ENCODE measurements around the gene MMP15.
"Not testable (repeated sequence)": the region's sequence is repeated elsewhere in the genome, so short reads cannot be mapped to it uniquely, and the experiment has no call there.

MMP15 gene

DNA sequence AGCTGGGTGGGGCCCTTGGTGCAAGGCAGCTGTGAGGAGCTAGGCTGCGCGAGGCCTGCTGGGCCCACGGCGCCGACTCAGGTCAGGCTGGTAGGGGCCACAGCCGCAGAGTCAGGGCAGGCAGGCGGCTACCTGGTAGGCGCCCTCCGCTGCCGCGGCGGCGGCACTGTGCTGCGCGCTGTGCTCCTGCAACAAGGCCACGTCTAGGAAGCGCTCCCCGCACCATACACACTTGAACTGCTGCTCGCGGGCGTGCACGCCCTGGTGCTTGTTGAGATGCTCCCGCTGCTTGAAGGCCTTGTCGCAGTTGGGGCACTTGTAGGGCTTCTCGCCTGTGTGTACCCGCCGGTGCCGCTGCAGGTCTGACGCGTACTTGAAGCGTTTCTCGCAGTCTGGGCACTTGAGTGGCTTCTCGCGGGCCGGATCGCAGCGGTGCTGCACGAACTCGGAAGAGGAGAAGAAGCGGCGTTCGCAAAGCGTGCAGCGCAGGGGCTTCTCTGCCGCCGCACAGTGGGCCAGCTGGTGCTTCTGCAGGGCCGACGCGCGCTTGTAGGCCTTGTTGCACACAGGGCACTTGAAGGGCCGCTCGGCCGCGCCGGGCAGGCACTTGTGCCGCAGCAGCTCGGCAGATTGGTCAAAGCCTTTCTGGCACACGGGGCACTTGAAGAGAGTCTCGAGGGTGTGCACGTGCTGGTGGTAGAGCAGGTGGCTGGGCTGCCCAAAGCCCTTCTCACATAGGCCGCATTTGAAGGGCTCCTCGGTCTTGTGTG, 29.0 kb upstream of the MMP15 start:
- no peak for DNase-seq (ENCODE audit: low read depth)

DNA sequence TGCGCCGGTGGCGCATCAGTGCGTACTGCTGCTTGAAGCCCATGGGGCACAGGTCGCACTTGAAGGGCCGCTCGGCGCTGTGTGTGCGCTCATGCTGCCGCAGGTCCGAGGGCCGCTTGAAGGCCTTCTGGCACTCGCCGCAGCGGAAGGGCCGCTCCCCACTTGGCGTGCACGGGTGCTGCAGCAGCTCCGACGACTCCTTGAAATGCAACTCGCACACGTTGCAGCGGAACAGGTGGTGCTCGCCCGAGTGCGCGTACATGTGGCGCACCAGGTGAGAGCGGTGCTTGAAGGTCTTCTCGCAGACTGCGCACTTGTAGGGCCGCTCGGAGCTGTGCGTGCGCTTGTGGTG, 28.4 kb upstream of the MMP15 start:
- no peak for DNase-seq (ENCODE audit: low read depth)

DNA sequence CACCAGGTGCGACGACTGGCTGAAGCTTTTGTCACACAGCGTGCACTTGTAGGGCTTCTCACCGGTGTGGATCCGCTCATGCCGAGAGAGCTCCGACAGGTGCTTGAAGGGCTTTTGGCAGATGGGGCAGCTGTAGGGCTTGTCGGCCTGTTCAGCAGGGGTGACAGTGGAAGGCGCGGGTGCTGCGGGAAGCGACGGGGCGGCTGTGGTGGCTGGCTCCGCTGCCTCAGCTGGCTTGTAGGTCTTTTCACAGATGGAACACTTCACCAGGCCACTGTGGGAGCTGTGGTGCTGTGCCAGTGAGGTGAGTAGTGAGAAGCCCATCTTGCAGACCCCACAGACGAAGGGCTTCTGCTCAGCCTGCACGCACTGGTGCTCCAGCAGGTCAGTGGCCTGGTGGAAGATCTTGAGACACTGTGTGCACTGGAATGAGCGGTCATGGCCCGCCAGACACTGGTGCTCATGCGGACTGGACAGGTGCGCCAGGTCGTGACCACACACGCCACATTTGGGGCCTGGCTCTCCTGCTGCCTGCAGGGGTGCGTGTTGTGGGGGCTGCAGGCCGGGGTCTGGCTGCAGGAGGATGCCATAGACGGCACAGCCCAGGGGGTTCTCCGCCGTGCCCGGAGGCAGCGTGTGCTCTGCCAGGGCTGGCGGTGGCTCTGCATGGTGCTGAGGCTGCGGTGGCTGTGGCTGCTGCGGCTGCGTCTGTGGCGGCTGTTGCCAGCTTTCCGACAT, 27.9 kb upstream of the MMP15 start:
- no peak for DNase-seq (ENCODE audit: low read depth)

DNA sequence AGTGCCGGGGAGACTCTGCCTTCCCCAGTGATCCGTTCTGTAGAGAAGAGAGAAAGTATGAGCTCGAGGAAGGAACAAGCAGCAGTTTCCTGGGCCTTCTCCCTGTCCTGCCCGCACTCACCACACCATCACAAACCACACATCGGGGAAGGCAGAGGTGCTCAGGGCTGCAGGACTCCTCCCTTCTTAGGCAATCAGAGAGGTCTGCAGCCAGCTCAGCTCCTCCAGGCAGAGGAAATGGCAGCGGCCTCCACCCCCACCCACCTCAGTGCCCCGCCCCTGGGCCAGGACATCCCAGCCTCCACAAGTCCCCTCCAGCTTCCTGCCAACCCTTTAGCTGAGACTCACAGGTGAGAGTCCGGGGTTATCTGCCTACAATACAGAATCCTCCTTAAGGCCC, 27.1 kb upstream of the MMP15 start:
- no peak for DNase-seq (ENCODE audit: low read depth)

DNA sequence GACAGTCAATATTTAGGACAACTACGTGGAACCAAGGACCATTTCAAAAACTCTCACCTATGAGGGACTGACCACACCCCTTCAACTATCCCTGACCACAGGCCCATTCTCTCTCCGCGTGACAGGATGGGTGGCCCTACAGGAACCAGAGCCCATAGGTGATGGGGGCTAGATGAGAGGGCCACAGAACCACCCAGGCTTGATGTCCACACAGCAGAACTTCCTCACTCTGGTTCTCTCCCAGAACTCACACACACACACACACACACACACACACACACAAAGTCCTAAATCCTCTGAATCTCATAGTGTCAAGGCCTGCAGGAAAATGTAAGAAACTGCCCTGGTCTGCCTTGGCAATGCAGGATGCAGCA, 26.6 kb upstream of the MMP15 start:
- no peak for DNase-seq (ENCODE audit: low read depth)

DNA sequence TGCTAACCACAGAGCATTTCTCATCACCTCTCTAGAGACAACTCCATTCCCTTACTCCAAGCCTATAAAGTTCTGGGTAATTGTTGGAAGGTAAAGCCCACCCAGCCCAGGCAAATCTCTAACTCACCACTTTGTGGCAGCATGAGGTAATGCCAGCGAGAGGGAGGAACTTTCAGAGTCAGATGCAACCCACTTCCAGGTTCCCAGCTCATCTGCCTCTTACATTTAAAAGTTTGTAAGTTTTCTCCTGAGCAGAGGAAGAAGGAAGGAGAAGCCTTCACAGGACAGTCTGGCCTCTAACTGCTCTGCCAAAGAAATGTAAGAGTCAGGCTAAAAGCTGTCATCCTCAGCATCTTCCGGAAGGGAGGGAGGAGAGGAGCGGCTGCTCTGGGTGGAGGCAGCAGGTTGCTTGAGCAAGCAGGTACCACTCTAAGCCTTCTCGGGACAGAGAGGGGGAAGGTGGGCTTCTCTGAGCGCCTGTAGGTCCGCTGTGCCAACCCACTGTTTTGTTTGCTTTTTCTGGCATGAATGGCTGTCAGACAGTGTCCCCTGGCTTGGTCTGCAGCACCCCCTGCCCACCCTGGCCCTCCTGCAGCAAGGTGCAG, 26.1 kb upstream of the MMP15 start:
- DNase-seq (ENCODE audit: low read depth), result no peak

DNA sequence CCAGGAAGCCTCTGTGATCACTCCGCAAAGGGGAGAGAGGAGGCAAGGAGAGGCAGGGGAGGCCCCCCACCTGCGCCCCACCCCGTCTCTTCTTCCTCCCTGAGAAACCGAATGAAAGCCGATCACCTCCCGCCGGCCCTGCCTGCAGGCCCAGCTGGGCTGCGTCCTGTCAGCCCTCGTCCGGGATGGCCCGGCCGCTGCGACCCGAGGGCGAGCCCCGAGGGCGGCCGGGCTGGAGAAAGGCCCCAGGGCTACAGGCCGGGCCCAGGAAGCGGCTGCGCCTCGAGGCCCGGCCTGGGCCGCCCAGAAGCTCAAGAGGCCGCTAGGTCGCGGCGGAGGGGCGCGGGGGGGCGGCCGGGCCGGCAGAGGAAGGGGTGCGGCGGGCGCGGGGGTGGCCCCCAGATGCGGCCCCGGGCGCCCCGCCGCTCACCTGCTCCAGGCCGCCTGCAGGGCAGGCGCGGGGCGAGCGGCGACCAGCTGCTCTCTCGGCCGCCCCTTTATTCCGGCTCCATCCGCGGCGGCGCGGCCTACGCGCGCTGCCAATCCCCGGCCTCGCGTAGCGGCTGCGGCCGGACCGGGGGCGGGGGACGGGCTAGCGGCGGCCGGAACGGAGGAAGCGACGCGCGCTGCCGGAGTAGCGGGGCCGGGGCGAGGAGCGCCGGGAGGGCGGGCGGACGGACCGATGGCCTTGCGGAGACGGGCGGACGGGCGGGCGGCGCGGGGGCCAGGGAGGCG, 25.4 kb upstream of the MMP15 start, which contains the start of gene ZNF319:
Gene ZNF319 (minus strand): TSS at position 702 of the 735 bp plus-strand sequence. CDS start 2,407 bp downstream, outside the sequence.
- DNase-seq (ENCODE audit: low read depth), result no peak

DNA sequence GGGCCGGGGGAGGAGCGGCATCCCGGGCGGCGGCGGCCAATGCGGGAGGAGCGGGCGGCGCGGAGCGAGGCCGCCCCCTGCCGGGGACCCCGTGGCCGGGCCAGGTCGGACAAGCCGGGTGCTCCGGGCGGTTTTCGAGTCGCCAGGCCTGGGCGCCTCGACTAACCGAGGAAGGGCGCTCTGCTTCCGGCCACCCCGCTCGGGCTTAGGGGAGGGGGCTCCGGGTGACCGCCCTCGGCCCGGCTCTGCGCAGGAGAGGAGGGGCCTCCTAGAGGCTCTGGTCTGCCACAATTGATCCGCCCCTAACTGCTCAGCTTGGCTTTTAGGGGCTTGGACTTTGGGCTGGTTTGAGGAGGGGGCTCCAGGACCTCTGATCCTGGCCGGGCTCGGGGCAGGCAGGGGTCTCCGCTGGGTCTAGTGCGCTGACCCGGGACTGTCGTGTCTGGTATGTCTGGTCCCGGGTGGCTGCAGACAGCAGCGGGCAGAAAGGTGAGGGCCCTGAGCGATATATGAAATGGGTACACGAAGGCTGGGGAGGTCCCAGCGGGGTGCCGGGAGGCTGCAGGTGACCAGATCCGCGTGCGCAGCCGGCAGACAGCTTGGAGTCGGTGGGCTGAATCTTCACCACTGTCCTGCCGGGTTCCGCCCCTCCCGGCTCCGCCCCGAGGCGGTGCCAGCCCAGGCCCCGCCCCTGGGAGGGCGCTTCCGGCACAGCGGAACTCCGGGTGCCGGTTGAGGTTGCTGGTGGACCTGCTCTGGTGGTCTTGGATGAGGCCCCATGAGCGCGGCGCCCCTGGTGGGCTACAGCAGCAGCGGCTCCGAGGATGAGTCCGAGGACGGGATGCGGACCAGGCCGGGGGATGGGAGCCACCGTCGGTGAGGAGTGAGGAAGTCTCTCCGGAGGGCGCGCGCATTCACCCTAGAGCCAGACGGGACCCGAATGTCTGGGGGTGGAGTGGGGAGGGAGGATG, 24.6 kb upstream of the MMP15 start, which contains the start of gene USB1:
Gene USB1 (plus strand): TSS at position 702 of the 971 bp plus-strand sequence. CDS start 77 bp downstream, at position 779.
- DNase-seq (ENCODE audit: low read depth), result peak; percentile 57

DNA sequence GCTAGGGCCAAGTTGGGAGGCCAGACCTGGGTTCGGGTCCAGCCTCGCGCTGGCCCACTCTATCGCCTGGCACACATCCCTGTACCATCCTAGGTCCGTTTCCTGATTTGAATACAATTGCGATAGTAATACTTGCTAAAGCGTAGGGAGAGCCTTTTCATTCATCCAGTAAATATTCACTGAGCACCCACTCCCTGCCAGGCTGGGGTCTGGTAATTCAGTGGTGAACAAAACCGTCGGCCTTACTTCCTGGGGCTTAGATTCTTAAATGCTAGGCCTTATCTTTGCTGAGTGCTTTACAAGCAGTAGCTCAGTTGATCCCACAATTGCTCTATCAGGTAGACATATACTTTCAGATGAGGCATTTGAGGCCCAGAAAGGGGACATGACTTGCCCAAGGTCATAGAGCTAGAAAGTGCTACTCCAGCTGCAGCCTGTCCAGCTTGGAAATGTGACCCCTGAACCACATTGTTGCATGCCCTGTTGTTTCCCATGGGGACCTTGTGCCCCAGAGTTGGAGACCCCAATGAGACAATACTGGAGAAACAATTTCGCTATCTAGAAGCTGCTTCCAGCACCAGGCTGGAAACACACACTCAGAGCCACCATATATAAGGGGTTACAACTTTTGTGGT, 23.7 kb upstream of the MMP15 start:
- DNase-seq (ENCODE audit: low read depth), result no peak

DNA sequence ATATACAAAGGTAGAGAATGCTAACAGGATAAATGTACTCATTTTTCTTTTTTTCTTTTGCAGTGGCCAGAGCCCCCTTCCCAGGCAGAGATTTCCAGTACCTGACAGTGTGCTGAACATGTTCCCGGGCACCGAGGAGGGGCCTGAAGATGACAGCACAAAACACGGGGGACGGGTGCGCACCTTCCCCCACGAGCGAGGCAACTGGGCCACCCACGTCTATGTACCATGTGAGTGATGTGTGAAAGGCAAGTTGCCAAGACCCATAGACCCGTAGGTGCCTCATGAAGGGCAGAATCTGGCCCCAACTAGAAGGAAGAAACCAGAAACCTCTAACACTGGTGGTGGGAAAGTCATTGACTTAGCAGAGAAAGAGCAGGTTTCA, 23.1 kb upstream of the MMP15 start:
- DNase-seq (ENCODE audit: low read depth), result no peak

DNA sequence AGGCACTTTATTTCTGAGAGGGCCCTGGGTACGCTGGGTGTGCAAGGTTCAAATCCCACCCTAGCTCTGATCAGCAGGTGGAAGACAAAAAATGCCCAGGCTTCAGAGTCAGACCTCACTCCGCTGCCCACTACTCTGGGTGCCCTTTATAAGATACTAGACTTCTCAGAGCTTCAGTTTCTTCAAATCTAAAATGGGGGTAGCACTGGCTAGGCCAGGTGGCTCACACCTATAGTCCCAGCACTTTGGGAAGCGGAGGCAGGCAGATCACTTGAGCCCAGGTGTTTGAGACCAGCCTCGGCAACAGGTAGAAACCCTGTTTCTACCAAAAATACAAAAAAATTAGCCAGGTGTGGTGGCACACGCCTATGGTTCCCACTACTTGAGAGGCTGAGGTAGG, 22.6 kb upstream of the MMP15 start:
- no peak for DNase-seq (ENCODE audit: low read depth)

DNA sequence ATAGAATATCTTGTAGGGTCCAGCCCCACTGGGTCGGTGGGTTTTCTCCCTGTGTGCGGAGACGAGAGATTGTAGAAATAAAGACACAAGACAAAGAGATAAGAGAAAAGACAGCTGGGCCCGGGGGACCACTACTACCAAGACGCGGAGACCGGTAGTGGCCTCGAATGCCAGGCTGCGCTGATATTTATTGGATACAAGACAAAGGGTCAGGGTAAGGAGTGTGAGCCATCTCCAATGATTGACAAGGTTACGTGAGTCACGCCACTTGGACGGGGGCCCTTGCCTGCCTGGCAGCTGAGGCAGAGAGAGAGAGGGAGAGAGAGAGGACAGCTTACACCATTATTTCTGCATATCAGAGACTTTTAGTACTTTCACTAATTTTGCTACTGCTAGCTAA, 20.8 kb upstream of the MMP15 start:
- DNase-seq (ENCODE audit: low read depth), result not testable (repeated sequence)

DNA sequence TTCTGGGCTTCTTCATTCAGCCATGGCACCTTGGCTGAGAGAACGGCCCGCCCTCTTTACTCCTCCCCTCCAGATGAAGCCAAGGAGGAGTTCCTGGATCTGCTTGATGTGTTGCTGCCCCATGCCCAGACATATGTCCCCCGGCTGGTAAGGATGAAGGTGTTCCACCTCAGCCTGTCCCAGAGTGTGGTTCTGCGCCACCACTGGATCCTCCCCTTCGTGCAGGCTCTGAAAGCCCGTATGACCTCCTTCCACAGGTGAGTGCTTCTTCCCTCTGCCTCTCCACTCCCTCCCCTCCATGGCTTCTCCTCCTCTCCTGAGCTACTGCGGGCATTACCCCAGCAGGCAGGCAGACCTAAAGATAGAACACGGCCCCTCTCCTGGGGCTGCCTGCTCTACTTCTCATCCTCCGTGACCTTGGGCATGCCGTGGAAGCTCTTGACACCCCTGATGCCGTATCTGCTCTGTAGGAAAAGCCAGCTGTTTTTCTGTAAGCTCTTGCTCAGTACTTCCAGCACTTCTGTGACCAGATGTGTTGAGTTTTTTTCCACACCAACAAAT, 15.6 kb upstream of the MMP15 start:
- no peak for DNase-seq (ENCODE audit: low read depth)

DNA sequence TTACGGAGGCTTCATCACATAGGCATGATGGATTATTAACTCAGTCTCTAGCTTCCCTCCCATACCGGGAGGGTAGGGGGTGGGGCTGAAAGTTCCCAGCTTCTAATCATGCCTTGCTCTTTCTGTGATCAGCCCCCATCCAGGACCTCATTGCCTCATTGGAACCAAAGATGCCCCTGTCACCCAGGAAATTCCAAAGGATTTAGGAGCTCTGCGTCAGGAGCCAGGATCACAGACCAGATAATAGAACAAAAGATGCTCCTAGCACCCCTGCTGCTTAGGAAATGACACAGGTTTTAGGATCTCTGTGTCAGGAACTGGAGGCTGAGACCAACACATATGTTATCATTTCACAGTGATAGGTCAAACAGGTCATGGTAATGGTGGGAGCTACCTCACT, 14.7 kb upstream of the MMP15 start:
- no peak for DNase-seq (ENCODE audit: low read depth)

DNA sequence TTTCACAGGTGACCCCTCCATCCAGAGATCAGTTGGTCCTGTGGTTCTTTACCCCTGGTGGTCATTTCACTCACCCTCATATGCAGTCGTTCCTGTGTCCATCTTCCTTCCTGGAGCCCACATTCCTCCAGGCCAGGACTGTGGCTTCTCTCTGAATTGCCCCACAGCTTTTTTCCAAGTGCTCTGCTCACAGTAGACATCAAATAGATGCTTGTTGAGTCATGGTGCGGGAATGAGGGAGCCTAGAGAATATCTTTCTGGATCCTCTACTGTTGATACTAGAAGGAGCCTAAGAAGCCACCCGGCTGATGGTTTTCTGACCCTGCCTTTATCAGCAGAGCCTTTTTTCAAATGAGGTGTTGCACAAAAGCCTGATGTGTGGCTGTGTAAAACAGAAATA, 13.9 kb upstream of the MMP15 start:
- no peak for DNase-seq (ENCODE audit: low read depth)

DNA sequence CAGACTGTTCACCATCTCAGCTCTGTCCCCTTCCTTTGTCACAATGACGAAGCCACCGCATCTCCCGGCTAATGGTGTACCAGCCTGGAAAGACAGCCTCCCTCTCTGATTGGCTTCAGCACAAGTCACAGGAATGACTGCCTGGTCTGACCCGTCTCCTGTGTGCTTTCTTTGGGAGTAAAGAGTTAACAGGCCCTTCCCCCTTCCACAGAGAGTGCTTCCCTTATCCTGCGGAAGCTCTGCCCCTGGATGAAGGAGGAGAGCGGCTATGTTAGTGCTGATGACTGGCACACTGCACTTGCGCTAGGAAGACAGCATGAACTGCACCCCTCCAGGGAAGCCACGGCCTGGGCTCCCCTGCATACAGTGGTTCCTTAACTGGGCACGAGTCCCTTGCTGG, 13.1 kb upstream of the MMP15 start:
- DNase-seq (ENCODE audit: low read depth), result no peak

DNA sequence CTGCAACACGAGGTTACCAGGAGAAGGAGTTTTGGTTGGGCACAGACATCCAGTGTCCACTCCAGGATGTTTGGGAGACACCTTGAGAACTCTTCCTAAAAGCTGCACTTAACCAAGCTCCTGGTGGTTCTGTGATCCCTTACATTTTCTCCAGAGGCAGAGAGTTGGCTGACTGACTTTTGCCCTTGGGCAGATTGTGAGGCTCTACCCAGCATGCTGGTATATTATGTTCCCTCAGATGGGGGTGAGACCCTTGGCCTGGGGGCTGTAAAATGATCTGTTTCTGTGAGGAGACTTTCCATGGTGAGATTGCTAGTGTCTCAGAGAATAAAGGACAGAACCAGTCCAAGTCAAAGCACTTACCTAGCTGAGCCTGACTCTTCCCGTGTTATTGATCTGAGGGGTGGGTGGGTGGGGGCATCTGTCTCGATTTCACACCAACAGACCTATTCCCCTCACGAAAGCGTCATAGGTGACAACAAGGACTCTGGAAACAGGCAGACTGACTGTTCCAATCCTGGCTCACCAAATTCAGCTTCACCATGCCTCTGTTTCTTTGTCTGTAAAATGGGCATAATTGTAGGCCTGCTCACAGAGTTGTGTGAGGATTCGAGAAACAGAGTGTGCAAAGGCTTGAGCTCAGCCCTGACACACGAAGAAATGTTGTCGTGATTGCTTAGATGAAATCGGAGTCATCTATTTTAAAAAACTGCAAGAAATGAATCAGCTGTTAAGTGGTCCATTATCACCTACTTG, 12.2 kb upstream of the MMP15 start:
- no peak for DNase-seq (ENCODE audit: low read depth)

DNA sequence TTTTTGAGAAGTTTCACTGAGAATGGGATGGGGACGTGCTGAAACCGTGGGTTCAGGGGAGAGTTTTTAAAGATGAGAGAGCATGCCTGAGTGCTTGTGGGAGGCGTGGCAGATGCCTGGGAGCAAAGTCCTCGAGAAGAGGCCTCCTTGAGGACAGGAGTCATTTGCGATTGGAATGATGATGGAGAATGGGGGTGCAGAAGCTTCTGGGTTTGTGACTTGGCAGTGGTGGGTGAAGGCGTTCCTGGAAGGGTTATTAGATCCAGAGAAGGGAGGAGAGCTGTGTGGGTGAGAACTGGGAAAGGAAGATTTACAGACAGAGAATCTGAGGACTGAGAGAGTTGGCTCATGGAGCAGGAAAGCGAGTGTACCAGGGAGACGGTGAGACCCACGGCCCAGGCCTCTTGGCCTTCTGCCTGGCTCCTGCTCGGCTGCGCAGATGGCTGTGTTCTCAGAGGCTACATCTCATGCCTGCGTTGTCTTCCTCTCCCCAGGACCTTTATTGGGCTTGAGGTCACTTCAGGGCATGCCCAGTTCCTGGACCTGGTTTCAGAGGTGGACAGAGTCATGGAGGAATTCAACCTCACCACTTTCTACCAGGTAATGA, 8.6 kb upstream of the MMP15 start:
- DNase-seq (ENCODE audit: low read depth), result no peak

DNA sequence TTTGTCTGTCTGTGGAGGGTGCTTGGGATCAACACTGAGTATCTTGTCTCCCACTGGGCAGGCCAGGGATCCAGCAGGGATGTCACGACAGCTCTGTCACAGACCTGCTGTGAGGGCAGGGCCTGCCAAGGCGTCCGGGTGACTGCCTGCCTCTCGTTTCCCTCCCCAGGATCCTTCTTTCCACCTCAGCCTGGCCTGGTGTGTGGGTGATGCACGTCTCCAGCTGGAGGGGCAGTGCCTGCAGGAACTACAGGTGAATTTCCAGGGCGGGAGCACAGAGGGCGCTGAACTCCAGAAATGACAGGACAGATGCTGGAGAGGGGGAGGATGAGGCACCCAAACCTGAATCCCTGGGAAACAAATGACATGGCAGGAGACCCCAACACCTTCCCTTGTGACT, 6.8 kb upstream of the MMP15 start:
- DNase-seq (ENCODE audit: low read depth), result no peak

All from GM04504 (cell line).